ENCODE data around the gene RASGRP1. TPM values are rescaled to one million over a fixed set of nuclear protein-coding genes. Genes with fewer than 3 reads are reported as not detected.

Gene RASGRP1
- total RNA-seq, 1 donor from 2014 or later: 0.44 TPM

DNA sequence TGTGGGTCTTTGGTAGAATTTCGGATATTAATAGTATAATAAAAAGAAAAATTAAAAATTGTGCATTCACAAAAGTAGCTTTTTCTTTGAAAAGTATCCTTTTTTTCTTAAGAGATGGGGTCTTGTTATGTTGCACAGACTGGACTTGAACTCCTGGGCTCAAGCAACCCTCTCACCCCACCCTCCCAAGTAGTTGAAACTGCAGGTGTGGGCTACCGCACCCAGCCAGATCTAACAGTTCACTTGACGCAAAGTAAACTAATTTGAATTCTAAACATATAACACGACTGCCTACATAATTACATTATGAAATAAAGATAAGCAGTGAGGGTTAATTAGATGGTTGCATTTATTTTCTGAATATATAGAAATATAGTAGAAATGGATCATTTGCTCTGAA is 99.9 kb downstream of the RASGRP1 start:
- Histone ChIP-seq H3K27ac (replicated peaks) (no peak overlapping the region), H3K4me3 (no peak overlapping the region), H3K27me3 (ENCODE audit: low read depth) (no peaks in the 10 kb centered on the region), H3K4me1 (peaks cover 9% of the 10 kb centered on the region), H3K36me3 (no peaks in the 10 kb centered on the region), H3K9me3 (replicated peaks) (no peaks in the 10 kb centered on the region)
- intact Hi-C loops (cut with micrococcal nuclease): no loop called here
- TF ChIP-seq, protein P1, sequence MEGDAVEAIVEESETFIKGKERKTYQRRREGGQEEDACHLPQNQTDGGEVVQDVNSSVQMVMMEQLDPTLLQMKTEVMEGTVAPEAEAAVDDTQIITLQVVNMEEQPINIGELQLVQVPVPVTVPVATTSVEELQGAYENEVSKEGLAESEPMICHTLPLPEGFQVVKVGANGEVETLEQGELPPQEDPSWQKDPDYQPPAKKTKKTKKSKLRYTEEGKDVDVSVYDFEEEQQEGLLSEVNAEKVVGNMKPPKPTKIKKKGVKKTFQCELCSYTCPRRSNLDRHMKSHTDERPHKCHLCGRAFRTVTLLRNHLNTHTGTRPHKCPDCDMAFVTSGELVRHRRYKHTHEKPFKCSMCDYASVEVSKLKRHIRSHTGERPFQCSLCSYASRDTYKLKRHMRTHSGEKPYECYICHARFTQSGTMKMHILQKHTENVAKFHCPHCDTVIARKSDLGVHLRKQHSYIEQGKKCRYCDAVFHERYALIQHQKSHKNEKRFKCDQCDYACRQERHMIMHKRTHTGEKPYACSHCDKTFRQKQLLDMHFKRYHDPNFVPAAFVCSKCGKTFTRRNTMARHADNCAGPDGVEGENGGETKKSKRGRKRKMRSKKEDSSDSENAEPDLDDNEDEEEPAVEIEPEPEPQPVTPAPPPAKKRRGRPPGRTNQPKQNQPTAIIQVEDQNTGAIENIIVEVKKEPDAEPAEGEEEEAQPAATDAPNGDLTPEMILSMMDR (IDR thresholded peaks at IDR 0.05; ENCODE audit: borderline replicate concordance): no peak
- DNase-seq: no peak

DNA sequence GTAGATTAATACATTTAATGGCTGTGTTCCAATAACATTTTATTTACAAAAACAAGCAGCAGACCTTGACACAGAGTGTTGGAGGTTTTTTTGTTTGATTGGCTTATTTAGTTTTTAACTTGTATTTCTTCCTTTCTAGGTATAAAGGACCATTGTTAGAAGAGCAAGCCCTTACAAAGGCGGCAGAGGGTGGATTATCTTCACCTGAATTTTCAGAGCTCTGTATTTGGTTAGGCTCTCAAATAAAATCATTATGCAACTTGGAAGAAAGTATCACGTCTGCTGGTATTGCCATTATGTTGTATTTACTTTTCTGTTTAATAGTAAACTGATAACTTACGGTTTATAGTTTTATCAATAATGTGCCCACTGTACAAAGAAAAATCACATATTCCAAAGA is 100.7 kb downstream of the RASGRP1 start:
- H3K4me3 ChIP-seq: no peak overlapping the region
- H3K9me3 ChIP-seq (replicated peaks): no peaks in the 10 kb centered on the region
- no peak overlapping the region for H3K27ac ChIP-seq (replicated peaks)
- peaks cover 9% of the 10 kb centered on the region for H3K4me1 ChIP-seq
- H3K36me3 ChIP-seq: no peaks in the 10 kb centered on the region
- TF ChIP-seq, protein P1 (IDR thresholded peaks at IDR 0.05; ENCODE audit: borderline replicate concordance): no peak
- intact Hi-C loops (cut with micrococcal nuclease): no loop called here
- H3K27me3 ChIP-seq (ENCODE audit: low read depth): no peaks in the 10 kb centered on the region
- no peak for DNase-seq

DNA sequence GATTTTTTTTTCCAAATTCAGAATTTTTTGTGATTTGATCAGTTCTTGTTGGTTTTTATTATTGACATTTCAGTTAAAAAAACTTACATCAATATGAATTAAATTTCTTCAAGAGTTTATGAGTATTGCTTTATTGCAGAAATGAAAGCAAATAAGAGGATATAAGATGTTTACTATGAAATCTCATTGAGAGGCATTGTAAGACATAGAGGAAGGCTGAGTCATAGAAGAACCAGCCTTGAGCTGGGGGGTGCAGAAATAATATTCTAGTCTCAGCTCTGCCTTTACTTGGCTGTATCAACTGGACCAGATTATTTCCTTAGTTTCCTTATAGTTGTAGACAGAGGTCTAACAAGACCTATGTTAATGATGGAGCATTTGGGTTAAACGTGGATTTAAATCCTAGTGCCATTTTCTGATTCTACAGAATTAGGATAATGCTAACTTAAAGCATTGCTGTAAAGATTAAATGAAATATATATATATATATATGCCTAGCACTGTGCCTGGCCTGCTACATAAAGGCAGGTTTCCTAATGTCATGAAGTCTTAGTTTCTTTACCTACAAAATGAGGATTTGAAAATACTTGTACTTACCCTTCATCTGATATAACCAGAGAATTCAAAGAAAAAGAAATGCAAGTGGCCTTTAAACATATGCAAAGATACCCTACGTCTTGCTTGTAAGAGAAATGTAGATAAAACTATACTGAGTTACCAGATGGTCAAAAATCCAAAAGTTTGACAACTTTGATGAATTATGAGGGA is 103.4 kb downstream of the RASGRP1 start:
- Histone ChIP-seq H3K27ac (replicated peaks) (no peak overlapping the region), H3K36me3 (no peaks in the 10 kb centered on the region), H3K27me3 (ENCODE audit: low read depth) (no peaks in the 10 kb centered on the region), H3K4me1 (peaks cover 15% of the 10 kb centered on the region), H3K9me3 (replicated peaks) (no peaks in the 10 kb centered on the region), H3K4me3 (no peak overlapping the region)
- DNase-seq: no peak
- TF ChIP-seq, protein P1 (IDR thresholded peaks at IDR 0.05; ENCODE audit: borderline replicate concordance): no peak
- intact Hi-C loops (cut with micrococcal nuclease): no loop called here

DNA sequence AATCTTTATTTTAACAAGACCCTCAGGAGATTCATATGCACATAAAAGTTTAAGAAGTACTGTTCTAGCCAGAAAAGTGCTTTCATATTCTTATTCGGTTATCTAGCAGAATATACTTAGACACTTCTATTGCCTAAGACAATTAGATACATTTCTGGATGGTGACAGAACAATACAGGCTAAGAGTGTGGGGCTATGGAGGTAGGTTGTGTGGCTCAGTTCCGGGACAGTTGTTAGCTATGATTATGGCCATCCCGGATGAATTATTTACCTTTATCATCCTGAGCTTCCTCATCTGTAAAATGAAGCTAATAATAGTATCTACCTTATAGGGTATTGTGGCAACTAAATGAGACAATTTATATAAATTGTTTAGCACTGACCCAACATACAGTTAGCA is 104.1 kb downstream of the RASGRP1 start:
- intact Hi-C loops (cut with micrococcal nuclease): no loop called here
- Histone ChIP-seq H3K27ac (replicated peaks) (no peak overlapping the region), H3K9me3 (replicated peaks) (no peaks in the 10 kb centered on the region), H3K4me3 (no peak overlapping the region), H3K36me3 (no peaks in the 10 kb centered on the region), H3K27me3 (ENCODE audit: low read depth) (no peaks in the 10 kb centered on the region), H3K4me1 (peaks cover 21% of the 10 kb centered on the region)
- TF ChIP-seq, protein P1 (IDR thresholded peaks at IDR 0.05; ENCODE audit: borderline replicate concordance): no peak
- no peak for DNase-seq

DNA sequence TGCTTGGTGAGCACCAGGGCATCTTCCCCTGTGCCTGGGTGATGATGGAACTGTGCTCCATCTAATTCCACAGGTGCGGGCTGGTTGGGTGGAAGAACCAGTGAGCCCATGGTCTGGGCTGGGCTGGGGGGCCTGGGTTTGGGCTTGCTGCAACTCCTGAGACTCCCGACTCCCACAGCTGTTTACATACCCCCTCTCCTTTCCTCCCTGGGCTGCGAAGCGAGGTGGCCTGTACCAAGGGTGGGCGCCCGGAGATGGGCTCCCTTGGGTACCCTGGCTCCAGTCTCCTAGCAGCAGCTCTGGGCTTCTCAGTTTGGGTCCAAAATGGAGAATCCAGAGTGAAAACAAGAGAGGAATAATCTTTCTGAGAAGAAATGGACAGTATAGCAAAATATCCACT is 105.1 kb downstream of the RASGRP1 start:
- TF ChIP-seq, protein P1 (IDR thresholded peaks at IDR 0.05; ENCODE audit: borderline replicate concordance): no peak
- H3K36me3 ChIP-seq: no peaks in the 10 kb centered on the region
- peaks cover 31% of the 10 kb centered on the region for H3K4me1 ChIP-seq
- H3K9me3 ChIP-seq (replicated peaks): no peaks in the 10 kb centered on the region
- H3K4me3 ChIP-seq: no peak overlapping the region
- no peaks in the 10 kb centered on the region for H3K27me3 ChIP-seq (ENCODE audit: low read depth)
- no peak overlapping the region for H3K27ac ChIP-seq (replicated peaks)
- intact Hi-C loops (cut with micrococcal nuclease): no loop called here
- DNase-seq: no peak
